Tibial nerve (tissue), 4 donors: ENCODE data around the gene RHOJ.

Source experiments
- EP300 ChIP-seq, 2 donors: sonication (generic); formaldehyde crosslinking; IDR thresholded peaks; one replicate each; pipeline ENCODE4 v1.6.1; 2017; ENCODE audit warnings: antibody characterized with exemption in 2 of 2, mild to moderate bottlenecking in 1 of 2
- POLR2A ChIP-seq, 2 donors: fragments of 450-650 bp; IDR thresholded peaks; one replicate each; pipeline ENCODE4 v1.6.1; 2017; ENCODE audit warnings: antibody characterized with exemption in 2 of 2, mild to moderate bottlenecking in 2 of 2, moderate library complexity in 2 of 2
- TF ChIP-seq, protein P1 (sequence below), 5 experiments: fragments of 200-600 bp in 3 of 5; fragments of 450-650 bp in 2 of 5; sonication (generic) in 3 of 5; IDR thresholded peaks; one replicate each; pipeline ENCODE4 v1.5.1; 2016 to 2019; ENCODE audit warnings: antibody characterized with exemption in 5 of 5, mild to moderate bottlenecking in 3 of 5, moderate library complexity in 2 of 5

DNA sequence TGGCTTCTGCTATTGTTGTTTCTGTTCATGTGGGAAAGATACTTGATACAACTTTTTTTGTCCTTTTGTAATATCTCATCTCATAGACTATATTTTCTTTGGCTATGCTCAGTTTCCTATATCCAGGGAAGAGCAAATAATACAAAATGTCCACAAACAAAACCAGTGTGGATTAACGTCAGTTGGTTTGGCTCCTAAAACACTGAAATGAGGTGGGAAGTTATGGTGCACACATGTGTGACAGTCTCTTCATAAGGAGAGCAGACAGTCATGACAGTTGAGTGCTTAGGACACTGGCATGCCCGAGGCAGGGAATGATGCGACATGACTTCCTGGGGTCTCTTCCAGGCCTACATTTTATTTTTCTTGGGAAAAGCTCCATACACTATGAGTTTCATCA, 27.5 kb downstream of the RHOJ start:
- TF ChIP-seq, protein P1, sequence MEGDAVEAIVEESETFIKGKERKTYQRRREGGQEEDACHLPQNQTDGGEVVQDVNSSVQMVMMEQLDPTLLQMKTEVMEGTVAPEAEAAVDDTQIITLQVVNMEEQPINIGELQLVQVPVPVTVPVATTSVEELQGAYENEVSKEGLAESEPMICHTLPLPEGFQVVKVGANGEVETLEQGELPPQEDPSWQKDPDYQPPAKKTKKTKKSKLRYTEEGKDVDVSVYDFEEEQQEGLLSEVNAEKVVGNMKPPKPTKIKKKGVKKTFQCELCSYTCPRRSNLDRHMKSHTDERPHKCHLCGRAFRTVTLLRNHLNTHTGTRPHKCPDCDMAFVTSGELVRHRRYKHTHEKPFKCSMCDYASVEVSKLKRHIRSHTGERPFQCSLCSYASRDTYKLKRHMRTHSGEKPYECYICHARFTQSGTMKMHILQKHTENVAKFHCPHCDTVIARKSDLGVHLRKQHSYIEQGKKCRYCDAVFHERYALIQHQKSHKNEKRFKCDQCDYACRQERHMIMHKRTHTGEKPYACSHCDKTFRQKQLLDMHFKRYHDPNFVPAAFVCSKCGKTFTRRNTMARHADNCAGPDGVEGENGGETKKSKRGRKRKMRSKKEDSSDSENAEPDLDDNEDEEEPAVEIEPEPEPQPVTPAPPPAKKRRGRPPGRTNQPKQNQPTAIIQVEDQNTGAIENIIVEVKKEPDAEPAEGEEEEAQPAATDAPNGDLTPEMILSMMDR (IDR thresholded peaks at IDR 0.05): no peak
- TF ChIP-seq POLR2A (IDR thresholded peaks at IDR 0.05): no peak
- TF ChIP-seq EP300 (IDR thresholded peaks at IDR 0.05): no peak
